Astrocyte (in vitro differentiated cells and primary cell): ENCODE data around the gene KCNMA1. TPM values are rescaled to one million over a fixed set of nuclear protein-coding genes. Genes with fewer than 3 reads are reported as not detected.

Experiments
- DNase-seq: peaks from one replicate; pipeline ENCODE4 v3.0.0-alpha.2; 2010; ENCODE audit warnings: low read depth
- FAIRE-seq: peaks from 2 replicates; lab custom pipeline; 2011; peaks lifted over from hg19 to GRCh38; lab: Jason Lieb, UNC
- H2AFZ ChIP-seq: 2 replicates; pipeline ENCODE4 v1.6.0; 2012; ENCODE audit warnings: low read depth, low read length, inconsistent platforms
- H3K27ac ChIP-seq: 2 replicates; pipeline ENCODE4 v1.5.1; 2011; ENCODE audit warnings: low read depth, low read length, inconsistent platforms
- H3K27me3 ChIP-seq: 2 replicates; pipeline ENCODE4 v1.6.0; 2011; ENCODE audit warnings: low read length, inconsistent platforms; ENCODE audit not compliant: insufficient read depth
- H3K36me3 ChIP-seq: 2 replicates; pipeline ENCODE4 v1.5.1; 2011; ENCODE audit warnings: low read length, inconsistent platforms; ENCODE audit not compliant: insufficient read depth
- H3K4me1 ChIP-seq: 2 replicates; pipeline ENCODE4 v1.5.1; 2011; ENCODE audit warnings: low read length, inconsistent platforms; ENCODE audit not compliant: insufficient read depth
- H3K4me2 ChIP-seq: 2 replicates; pipeline ENCODE4 v1.6.0; 2012; ENCODE audit warnings: low read length, inconsistent platforms
- H3K4me3 ChIP-seq: 2 replicates; pipeline ENCODE4 v1.5.1; 2011; ENCODE audit warnings: low read depth, mild to moderate bottlenecking, low read length, inconsistent platforms; ENCODE audit not compliant: insufficient read depth
- H3K79me2 ChIP-seq: 2 replicates; pipeline ENCODE4 v1.6.0; 2012; ENCODE audit warnings: mild to moderate bottlenecking, low read length, inconsistent platforms; ENCODE audit not compliant: insufficient read depth
- H3K9ac ChIP-seq: 2 replicates; pipeline ENCODE4 v1.6.0; 2012; ENCODE audit warnings: mild to moderate bottlenecking, low read length, inconsistent platforms
- H3K9me3 ChIP-seq: 2 replicates; pipeline ENCODE4 v1.5.1; 2012; ENCODE audit warnings: low read depth, mild to moderate bottlenecking, low read length, inconsistent platforms; ENCODE audit not compliant: insufficient read depth
- H4K20me1 ChIP-seq: 2 replicates; pipeline ENCODE4 v1.6.0; 2012; ENCODE audit warnings: low read length, inconsistent platforms; ENCODE audit not compliant: insufficient read depth
- H3K27ac Mint-ChIP-seq: one replicate; pipeline ENCODE4 v1.8.0; 2021; ENCODE audit warnings: mild to moderate bottlenecking, mixed read lengths; ENCODE audit not compliant: unreplicated experiment
- H3K27me3 Mint-ChIP-seq: one replicate; pipeline ENCODE4 v1.8.0; 2021; ENCODE audit warnings: low read depth, mixed read lengths; ENCODE audit not compliant: unreplicated experiment
- H3K36me3 Mint-ChIP-seq: one replicate; pipeline ENCODE4 v1.8.0; 2021; ENCODE audit warnings: low read depth, mixed read lengths; ENCODE audit not compliant: unreplicated experiment
- H3K4me1 Mint-ChIP-seq: one replicate; pipeline ENCODE4 v1.8.0; 2021; ENCODE audit warnings: low read depth, mixed read lengths; ENCODE audit not compliant: unreplicated experiment
- H3K4me3 Mint-ChIP-seq: one replicate; pipeline ENCODE4 v1.8.0; 2021; ENCODE audit warnings: mild to moderate bottlenecking, moderate library complexity, mixed read lengths; ENCODE audit not compliant: unreplicated experiment
- H3K9me3 Mint-ChIP-seq: one replicate; pipeline ENCODE4 v1.8.0; 2021; ENCODE audit warnings: mild to moderate bottlenecking, mixed read lengths; ENCODE audit not compliant: unreplicated experiment
- EZH2 ChIP-seq: IDR thresholded peaks from 2 replicates; pipeline ENCODE4 v1.6.1; 2012; ENCODE audit warnings: mild to moderate bottlenecking, low read length, inconsistent platforms; ENCODE audit not compliant: insufficient read depth
- total RNA-seq: library from RNA; stranded (reverse); gene quantifications from 2 replicates; pipeline ENCODE4 v1.2.1, GENCODE V29; 2021
- TF ChIP-seq, protein P1 (sequence below): IDR thresholded peaks from 2 replicates; pipeline ENCODE4 v1.5.1; 2011; ENCODE audit warnings: low read depth, mild to moderate bottlenecking, inconsistent platforms, low read length, moderate library complexity; ENCODE audit not compliant: insufficient read depth

Gene KCNMA1
- total RNA-seq, 1 donor from 2014 or later: 45.8 TPM

DNA sequence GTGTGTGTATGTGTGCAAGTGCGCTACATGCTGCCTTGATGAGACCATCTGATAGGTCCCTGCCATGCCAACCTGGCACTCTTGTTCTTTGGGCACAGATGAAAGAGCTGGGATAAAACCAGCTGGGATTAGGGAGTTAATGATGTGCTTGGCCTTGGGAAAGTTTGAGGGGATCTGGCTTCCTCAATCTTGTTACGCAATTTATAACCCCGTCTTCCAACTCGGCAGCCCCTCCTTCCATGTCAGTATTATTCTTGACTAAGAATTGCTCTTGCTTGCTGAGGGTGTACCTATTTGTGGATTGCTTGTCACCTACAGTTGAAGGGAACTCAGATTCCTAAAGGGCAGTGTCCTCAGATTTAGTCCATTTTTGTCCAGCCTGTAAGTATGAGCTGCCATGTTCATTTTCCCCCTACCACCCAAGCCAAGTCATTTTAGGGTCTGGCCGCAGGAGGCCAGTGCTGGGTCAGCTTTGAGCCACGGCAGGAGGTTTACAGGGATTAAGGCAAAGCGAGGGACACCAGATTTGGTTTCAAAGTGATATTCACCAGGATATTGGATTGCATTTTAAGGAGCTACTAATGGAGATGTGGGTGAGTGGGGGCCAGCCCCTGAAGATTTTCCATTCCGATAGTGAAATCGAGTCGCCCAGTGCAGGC, 34.1 kb upstream of the KCNMA1 start:
- Histone ChIP-seq H3K4me2 (no peak overlapping the region), H4K20me1 (no peaks in the 10 kb centered on the region), H3K9ac (no peak overlapping the region), H3K36me3 (no peaks in the 10 kb centered on the region), H2AFZ (no peak overlapping the region), H3K79me2 (no peaks in the 10 kb centered on the region), H3K27me3 (peaks cover 14% of the 10 kb centered on the region), H3K27ac (no peak overlapping the region), H3K4me1 (no peaks in the 10 kb centered on the region), H3K4me3 (no peak overlapping the region), H3K9me3 (no peaks in the 10 kb centered on the region)
- H3K27ac Mint-ChIP-seq: no peak overlapping the region
- TF ChIP-seq, protein P1, sequence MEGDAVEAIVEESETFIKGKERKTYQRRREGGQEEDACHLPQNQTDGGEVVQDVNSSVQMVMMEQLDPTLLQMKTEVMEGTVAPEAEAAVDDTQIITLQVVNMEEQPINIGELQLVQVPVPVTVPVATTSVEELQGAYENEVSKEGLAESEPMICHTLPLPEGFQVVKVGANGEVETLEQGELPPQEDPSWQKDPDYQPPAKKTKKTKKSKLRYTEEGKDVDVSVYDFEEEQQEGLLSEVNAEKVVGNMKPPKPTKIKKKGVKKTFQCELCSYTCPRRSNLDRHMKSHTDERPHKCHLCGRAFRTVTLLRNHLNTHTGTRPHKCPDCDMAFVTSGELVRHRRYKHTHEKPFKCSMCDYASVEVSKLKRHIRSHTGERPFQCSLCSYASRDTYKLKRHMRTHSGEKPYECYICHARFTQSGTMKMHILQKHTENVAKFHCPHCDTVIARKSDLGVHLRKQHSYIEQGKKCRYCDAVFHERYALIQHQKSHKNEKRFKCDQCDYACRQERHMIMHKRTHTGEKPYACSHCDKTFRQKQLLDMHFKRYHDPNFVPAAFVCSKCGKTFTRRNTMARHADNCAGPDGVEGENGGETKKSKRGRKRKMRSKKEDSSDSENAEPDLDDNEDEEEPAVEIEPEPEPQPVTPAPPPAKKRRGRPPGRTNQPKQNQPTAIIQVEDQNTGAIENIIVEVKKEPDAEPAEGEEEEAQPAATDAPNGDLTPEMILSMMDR: no peak
- no peak for TF ChIP-seq EZH2
- peaks cover 4% of the 10 kb centered on the region for H3K9me3 Mint-ChIP-seq
- H3K4me3 Mint-ChIP-seq: no peak overlapping the region
- H3K27me3 Mint-ChIP-seq: peaks cover 10% of the 10 kb centered on the region
- DNase-seq (no peak), FAIRE-seq (no peak)
- no peaks in the 10 kb centered on the region for H3K36me3 Mint-ChIP-seq
- H3K4me1 Mint-ChIP-seq: peaks cover 8% of the 10 kb centered on the region

GRCh38 chr10:77670817-77671443, 33.3 kb upstream of the KCNMA1 start:
- Histone ChIP-seq H2AFZ (no peak overlapping the region), H3K27me3 (peaks cover 14% of the 10 kb centered on the region), H3K79me2 (no peaks in the 10 kb centered on the region), H3K27ac (no peak overlapping the region), H3K36me3 (no peaks in the 10 kb centered on the region), H3K4me1 (no peaks in the 10 kb centered on the region), H3K4me2 (no peak overlapping the region), H3K9ac (no peak overlapping the region), H3K9me3 (no peaks in the 10 kb centered on the region), H4K20me1 (no peaks in the 10 kb centered on the region), H3K4me3 (no peak overlapping the region)
- no peaks in the 10 kb centered on the region for H3K36me3 Mint-ChIP-seq
- TF ChIP-seq EZH2: no peak
- TF ChIP-seq, protein P1: no peak
- H3K4me1 Mint-ChIP-seq: peaks cover 8% of the 10 kb centered on the region
- no peak for FAIRE-seq
- H3K4me3 Mint-ChIP-seq: no peak overlapping the region
- no peak overlapping the region for H3K27ac Mint-ChIP-seq
- no peak for DNase-seq
- H3K9me3 Mint-ChIP-seq: peaks cover 4% of the 10 kb centered on the region
- peaks cover 10% of the 10 kb centered on the region for H3K27me3 Mint-ChIP-seq

DNA sequence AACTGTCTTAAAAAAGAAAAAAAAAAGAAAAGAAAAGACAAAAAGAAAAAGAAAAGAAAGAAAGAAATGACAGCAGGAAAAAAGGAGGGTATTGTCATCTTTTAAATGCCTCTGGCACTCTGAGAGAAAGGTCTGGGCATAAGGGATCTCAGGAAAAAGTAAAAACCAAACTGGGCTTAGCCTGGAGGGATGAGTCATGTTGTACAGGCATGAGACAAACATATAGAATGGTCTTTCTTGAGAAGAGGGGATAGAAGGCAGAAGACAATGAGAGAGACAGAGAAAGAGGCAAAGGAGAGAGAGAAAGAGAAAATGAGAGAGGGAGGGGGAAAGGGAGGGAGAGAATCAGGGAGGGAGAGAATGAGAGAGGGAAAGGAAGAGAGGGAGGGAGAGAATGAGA, 32.3 kb upstream of the KCNMA1 start:
- Histone ChIP-seq H4K20me1 (no peaks in the 10 kb centered on the region), H3K9ac (no peak overlapping the region), H3K27ac (no peak overlapping the region), H3K4me3 (no peak overlapping the region), H3K4me2 (peak overlapping the region; percentile 20), H2AFZ (no peak overlapping the region), H3K36me3 (no peaks in the 10 kb centered on the region), H3K27me3 (peaks cover 14% of the 10 kb centered on the region), H3K9me3 (no peaks in the 10 kb centered on the region), H3K79me2 (no peaks in the 10 kb centered on the region), H3K4me1 (no peaks in the 10 kb centered on the region)
- TF ChIP-seq, protein P1: no peak
- no peak for TF ChIP-seq EZH2
- FAIRE-seq (no peak), DNase-seq (no peak)
- Mint-ChIP-seq H3K27me3 (peaks cover 10% of the 10 kb centered on the region), H3K4me1 (peaks cover 8% of the 10 kb centered on the region), H3K4me3 (no peak overlapping the region), H3K9me3 (peaks cover 4% of the 10 kb centered on the region), H3K27ac (no peak overlapping the region), H3K36me3 (no peaks in the 10 kb centered on the region)
